SW480 (cell line): ENCODE results near the gene PRICKLE2.

Source experiments
- DNase-seq: peaks from one replicate; pipeline ENCODE4 v3.0.0-alpha.2; 2016; ENCODE audit warnings: low spot score

Gene PRICKLE2

DNA sequence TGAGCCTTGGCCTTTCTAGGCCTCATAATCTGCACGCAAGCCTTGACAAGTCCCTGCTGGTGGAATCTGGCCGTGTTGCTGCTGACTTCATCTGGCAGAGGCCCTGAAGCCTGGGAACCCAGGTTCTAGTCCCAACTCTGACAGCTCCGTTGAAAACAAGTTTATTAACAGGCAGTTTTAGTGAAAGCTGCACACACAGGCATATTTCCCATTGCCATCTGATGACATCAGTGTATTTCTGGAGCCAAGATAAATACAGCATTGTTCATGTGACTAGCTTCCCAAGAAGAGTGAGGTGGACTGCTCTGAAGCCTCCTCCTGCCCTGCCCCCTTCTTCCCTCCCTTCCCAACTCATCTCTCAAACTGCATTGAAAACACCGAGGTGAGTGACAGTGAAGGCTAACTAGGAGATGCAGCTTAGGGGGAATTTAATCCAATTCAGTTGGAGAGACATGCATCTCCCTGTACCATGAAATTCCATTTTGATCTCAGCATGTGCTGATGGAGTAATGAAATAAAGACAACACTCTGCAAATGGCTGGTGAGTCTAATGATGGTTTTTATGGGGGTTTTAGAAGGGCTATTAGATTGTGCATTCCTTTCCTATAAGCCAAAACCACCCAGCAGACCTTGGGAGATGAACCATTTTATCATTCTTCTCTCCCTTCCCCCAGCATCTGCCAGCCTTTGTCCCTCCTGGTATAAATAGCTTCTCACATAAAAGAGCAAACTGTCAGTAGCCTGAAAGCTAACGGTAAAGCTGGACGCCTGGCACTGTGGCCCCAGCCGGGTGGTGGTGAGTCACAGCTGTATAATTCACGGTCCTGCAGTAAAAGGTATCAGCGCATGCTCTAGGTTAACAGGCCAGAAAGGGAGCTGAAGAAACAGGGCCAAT lies 38.0 kb downstream of the PRICKLE2 start:
- DNase-seq = peak; percentile 82

GRCh38 chr3:64186667-64187064 lies 38.6 kb downstream of the PRICKLE2 start:
- no peak for DNase-seq

DNA sequence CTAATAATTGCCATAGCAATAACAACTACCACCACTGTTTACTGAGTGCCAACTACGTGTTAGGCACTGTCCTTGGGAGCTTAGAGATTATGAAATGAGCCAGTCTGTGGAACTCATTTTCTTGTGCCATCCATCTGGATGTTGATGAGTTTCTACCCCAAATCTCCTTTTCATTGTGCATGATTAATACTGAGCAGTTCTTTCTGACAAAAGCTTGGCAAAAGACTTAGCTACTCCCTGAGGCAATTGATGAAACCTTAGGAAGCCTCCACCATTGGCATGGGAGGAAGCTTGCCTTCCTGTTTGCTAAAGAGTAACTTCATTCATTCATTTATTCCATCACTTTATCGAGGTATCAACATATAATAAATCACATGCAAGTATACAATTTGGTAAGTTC lies 39.8 kb downstream of the PRICKLE2 start:
- DNase-seq = no peak

- DNase-seq = no peak
Observed at GRCh38 chr3:64184621-64185020, 40.6 kb downstream of the PRICKLE2 start.

DNA sequence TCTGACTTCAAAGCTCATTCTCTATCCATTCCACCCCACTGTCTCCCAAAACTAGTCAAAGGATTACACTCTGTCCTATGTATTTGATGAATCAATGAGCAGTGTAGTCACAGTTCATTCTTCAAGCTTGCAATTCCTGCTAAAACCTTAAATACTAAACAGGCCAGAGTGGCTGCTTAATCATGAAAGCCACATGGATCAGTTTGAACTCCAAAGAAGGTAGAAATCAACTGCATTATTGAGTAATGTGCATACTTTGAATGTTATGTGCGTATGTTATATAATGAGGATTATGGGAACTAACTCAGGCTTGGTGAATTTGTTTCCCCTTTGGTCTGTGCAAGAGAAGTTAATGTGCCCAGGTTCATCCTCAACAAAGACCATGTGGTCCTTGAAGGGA lies 45.4 kb downstream of the PRICKLE2 start:
- no peak for DNase-seq

- no peak for DNase-seq
Observed at GRCh38 chr3:64179249-64179648, 46.0 kb downstream of the PRICKLE2 start.

DNA sequence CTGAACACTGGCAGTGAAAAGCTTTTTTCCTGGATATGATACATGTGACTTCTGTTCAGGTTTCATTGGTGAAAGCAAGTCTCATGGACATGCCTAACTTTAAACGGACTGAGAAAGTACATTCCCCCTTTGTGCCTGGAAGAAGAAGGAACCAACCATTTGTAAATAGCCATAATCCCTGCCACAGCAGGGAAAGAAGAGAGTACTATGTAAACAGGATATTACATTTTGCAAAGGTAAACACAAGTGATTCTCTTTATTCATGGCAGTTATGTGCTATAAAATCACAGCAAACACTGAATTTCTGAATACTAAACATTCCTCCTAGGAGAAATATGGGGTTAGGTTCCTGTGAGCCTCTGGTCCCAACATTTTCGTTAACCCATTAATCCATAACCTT lies 46.8 kb downstream of the PRICKLE2 start:
- no peak for DNase-seq

DNA sequence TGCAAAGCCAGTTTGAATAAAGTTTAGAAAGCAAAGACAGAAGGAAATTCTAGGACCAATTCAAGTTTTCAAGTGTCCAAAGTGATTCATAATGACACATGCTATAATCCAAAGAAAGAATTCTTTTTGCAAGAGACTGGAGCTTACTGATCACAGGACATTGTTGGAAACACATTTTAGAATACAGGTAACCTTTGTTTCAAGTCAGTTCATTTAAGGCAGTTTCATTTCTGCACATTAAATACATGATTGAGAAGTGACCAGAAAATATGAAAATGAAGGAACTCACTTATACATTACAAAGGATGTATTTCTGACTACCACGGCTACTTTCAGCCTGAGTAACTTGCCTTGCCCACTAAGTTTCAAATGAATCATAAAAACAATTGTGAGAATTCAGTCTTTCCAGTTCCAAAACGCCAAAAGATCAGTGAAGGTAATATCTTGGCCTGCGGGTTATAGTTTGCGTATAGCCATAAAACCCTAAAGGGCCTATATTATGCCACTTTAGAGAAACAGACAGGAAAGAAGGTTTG lies 48.7 kb downstream of the PRICKLE2 start:
- no peak for DNase-seq

DNA sequence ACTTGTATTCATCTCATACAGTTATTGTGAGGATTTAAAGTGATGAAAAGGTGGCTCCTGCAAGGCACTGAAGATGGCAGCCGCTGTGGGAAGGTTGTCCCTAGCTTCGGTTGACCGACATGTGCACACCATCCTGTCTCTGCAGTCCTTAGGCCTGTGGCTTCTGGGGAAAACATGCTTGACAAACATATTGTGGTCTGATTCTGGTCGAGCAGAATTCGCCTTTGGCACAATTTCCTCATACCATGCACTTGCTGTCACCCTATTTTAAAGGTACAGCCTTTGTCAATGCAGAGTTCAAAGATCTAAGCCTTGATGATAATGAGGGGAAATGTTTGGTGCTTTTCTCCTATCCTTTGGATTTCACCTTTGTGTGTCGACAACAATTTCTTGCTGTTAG lies 50.9 kb downstream of the PRICKLE2 start:
- peak; percentile 86 for DNase-seq

DNA sequence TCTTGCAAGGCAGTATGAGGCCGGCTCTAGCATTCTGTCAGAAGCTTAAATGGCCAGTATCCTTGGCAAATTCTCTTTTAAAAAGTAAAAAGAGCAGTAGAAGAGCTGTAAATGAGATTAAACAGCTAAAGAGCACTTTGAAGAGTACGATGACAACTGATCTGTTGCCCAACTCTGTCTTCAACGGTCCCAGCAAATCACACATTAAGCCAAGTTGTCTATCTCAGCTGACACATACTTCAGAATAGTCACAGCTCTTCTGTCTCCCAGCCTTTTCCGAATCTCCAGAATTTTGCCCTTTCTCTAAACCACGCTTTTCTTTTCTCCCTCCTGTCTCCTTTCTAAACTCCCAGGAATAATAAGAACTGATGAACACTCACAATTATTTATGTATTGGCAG lies 51.7 kb downstream of the PRICKLE2 start:
- DNase-seq = no peak

- no peak for DNase-seq
Observed at GRCh38 chr3:64170270-64170669, 55.0 kb downstream of the PRICKLE2 start.

DNA sequence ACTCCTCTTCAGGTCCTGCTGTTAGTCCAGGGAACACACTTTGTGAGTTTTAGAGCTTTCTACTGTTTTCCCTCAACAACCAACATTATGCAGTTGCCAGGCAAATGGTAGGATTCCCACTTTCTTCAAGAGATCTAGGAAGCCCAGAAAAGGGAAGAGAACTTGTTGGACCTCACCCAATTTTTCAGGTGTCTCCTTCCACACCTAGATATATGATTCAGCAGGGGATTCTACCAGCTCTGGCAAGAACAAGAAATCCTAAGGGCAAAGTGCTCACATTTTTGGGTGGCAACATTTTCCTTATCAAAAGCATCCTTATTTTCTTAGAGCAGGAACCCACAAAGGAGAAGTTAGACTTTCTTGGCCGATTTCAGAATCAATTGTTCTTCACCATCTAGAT lies 57.4 kb downstream of the PRICKLE2 start:
- no peak for DNase-seq

- DNase-seq = no peak
Observed at GRCh38 chr3:64167351-64167750, 57.9 kb downstream of the PRICKLE2 start.

- DNase-seq = peak; percentile 25
Observed at GRCh38 chr3:64166584-64167162, 58.6 kb downstream of the PRICKLE2 start.

- DNase-seq = no peak
Observed at GRCh38 chr3:64164349-64164748, 60.9 kb downstream of the PRICKLE2 start.

GRCh38 chr3:64163755-64164148 lies 61.5 kb downstream of the PRICKLE2 start:
- DNase-seq = peak; percentile 71

DNA sequence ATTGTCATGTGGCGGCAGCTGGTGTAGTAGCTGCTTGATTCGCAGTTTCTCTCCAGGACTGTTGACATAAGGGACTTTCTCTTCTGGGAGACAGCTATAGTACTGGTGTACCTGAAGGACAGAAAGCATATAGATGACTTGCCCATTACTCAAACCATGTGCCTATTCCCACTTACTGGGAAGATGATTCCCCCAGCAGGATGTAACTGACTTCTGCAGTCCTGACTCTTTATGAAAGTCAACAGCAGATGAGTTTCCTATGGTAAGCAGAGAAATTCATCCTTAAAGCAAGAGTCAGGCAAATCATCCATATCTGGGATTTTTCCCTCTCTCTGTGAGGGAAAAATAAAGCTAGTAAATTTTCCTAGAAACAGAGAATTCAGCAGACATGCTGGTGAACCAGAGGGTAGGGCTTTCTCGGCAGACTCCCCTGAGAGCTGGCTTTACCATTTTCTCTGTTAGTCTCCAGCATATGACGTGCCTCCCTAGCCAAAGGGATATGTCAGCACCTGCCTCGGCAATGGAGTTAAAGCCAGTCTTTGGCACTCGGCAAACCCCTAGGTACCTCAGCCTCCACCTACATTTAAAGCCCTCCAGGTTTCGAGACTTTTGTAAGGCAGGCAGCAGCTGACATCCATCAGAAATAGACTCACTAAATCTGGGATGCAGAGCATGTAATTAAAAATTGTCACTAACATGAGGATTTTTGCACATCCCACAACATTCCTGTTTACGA lies 62.1 kb downstream of the PRICKLE2 start:
- no peak for DNase-seq

DNA sequence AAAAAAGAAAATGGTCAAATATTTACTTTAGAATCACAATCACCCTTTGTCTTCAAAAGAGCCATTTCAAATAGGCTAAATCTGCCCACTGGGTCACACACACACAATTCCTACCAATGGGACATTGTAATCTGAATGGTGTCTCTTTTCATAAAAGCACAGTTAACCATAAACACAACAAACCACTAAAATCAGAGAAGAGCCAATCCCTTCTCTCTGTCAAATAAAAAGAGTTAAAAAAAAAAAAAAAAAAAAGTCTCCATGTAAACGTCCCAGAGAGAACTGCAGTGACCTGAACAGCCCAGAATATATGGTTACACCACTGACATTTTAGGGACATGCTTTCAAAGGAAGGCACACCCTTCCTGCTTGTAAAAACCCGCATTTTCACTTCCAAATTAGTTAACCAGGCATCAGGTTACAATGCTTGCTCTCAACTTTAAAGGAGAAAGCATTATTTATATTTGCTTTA lies 63.7 kb downstream of the PRICKLE2 start:
- peak; percentile 94 for DNase-seq

DNA sequence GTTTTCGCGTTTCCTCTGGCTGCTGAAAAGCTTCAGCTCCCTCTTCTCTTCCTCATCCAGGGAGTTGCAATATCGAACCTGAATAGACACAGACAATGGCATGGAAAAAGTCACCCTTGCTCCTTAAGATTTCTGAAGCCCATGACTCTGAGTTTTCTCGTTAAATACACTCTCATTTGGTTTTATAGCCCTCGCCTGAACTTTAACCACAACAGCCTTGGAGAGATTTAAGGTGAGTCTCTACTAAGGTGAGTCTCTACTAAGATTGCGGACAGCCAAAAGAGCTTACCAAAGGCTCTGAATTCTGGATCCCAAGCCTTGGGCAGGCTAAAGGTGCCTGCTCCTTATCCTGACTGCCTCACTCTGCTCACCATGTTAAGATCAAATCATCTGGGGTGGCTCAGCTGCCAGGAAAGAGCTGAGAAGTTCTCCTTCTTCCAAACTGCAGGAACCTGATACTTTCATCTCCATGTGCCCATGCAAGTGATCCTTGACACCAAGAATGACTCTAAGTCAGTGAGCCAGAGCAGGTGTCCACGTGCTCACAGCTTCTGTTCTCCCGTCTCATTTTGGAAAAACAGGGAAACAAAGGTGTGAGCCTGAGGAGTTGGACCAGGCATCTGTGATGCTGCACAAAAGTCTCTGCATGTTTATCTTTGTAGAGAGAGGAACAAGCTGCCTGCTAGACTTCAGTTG lies 65.1 kb downstream of the PRICKLE2 start:
- DNase-seq = no peak

- no peak for DNase-seq
Observed at GRCh38 chr3:64158334-64158733, 66.9 kb downstream of the PRICKLE2 start.

- DNase-seq = no peak
Observed at GRCh38 chr3:64157150-64158035, 67.9 kb downstream of the PRICKLE2 start.
